ENCODE data around the gene NOC2L.

The NOC2L gene

DNA sequence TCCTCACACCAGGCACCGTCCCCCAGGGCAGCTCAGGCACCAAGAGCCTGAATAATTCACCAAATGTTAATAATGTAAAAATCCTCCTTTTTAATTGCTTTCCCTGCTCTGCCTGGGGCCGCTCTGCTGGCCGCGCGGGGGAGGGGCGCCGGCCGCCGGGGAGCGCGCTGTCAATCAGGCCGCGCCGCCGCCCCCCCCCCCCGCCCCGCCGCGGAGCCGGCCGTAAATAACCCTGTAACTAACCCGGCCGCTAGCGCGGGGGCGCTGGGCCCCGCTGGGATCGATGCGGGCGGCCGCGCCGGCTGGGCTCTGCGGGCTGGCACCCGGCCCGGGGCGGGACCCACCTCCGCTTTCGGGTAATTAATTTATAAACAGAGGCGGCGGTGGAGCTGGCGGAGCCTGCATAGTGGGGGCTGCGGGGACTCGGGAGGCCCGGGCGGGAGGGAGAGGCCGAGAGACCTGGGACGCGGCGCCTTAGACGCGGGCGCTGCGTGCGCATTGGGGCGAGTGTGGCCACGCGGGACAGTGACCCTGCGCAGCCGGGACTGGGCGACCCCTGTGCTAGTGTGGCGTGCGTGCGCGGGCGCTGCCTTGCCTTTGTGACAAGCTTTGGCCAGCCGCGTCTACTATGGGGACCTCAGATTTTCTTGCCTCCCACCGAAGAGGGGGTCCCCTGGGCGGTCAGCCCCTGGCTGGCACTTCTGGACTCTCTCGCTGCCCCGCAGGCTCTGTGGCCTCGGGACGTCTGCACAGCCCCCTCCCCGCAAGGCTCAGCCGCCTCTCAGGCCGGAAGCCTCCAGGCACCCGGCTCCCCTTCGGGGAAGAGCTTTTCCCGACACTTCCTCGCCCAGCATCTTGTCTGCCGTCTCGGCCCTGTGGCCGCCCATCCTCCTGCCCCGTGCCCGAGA is 18.7 kb downstream of the NOC2L start:
- H3K4me3 ChIP-seq (ENCODE audit: low read depth, low read length, poor library complexity, severe bottlenecking): no peak overlapping the region
- H3K27me3 ChIP-seq (ENCODE audit: insufficient read depth, low read length): peaks cover 20% of the 10 kb centered on the region; the same call in 1 of the 2 replicates

DNA sequence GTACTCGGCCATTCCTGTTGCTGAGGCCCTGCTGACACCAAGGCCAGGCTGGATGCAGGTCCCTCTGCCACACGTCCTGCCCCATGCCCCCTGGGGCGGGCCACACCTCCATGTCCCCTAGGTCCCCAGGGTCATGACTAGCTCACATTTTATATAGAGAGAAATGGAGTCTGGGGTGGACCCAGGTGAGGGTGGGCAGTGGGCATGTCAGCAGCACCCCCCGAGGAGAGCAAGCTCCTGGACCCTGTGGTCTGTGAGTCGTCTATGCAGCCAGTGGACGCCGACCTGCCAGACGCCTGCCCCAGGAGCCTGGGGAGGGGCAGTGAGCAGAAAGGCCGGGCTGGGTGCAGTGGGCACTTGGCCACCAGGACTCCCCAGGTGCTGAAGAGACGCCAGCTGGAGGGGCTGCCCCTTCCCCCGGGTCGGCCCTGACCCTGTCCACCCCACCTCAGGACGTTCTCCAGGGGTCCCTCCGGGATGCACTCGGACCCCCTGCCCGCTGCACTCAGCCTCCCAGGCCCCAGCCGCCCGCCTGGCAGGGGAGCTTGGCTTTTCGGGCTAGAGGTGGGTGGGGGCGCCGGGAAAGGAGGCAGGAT is 19.4 kb downstream of the NOC2L start:
- H3F3A ChIP-seq (ENCODE audit: insufficient read depth, low read length): no peaks in the 10 kb centered on the region
- H2AFZ ChIP-seq (ENCODE audit: low read length): no peak overlapping the region
- no peak for TF ChIP-seq EZH2 (IDR thresholded peaks at IDR 0.05; ENCODE audit: borderline replicate concordance, low read length)
- no peak for TF ChIP-seq CTCF (IDR thresholded peaks at IDR 0.05; ENCODE audit: low read length)

More for the DNA sequence above, 18.7 kb downstream of the NOC2L start:
- Histone ChIP-seq H3K4me1 (ENCODE audit: insufficient read depth, low read length, severe bottlenecking) (peaks cover 9% of the 10 kb centered on the region), H4K20me1 (ENCODE audit: insufficient read depth, low read length) (no peaks in the 10 kb centered on the region), H2AFZ (ENCODE audit: low read length) (no peak overlapping the region), H3K9me2 (ENCODE audit: low read depth, low read length) (no peaks in the 10 kb centered on the region), H3K4me2 (ENCODE audit: low read length) (no peak overlapping the region), H3K79me2 (ENCODE audit: insufficient read depth, low read length) (no peaks in the 10 kb centered on the region), H3F3A (ENCODE audit: insufficient read depth, low read length) (no peaks in the 10 kb centered on the region), H3K27ac (ENCODE audit: low read depth, low read length, poor library complexity, severe bottlenecking) (no peak overlapping the region), H3K9ac (ENCODE audit: low read length) (no peak overlapping the region), H3K36me3 (ENCODE audit: insufficient read depth, low read length) (peaks cover 20% of the 10 kb centered on the region), H3K9me3 (ENCODE audit: low read length) (no peaks in the 10 kb centered on the region)
- TF ChIP-seq CTCF (IDR thresholded peaks at IDR 0.05; ENCODE audit: low read length) (no peak), EZH2 (IDR thresholded peaks at IDR 0.05; ENCODE audit: borderline replicate concordance, low read length) (no peak)

GRCh38 chr1:938711-939489 is 20.2 kb downstream of the NOC2L start:
- no peak overlapping the region for H2AFZ ChIP-seq (ENCODE audit: low read length)
- peaks cover 5% of the 10 kb centered on the region; the same call in 1 of the 2 replicates for H3K36me3 ChIP-seq (ENCODE audit: insufficient read depth, low read length)
- H3K9me3 ChIP-seq (ENCODE audit: low read length): no peaks in the 10 kb centered on the region
- TF ChIP-seq EZH2 (IDR thresholded peaks at IDR 0.05; ENCODE audit: borderline replicate concordance, low read length): no peak
- no peaks in the 10 kb centered on the region for H3K9me2 ChIP-seq (ENCODE audit: low read depth, low read length)
- no peak overlapping the region for H3K9ac ChIP-seq (ENCODE audit: low read length)
- H3K4me3 ChIP-seq (ENCODE audit: low read depth, low read length, poor library complexity, severe bottlenecking): no peak overlapping the region
- peaks cover 20% of the 10 kb centered on the region; the same call in 1 of the 2 replicates for H3K27me3 ChIP-seq (ENCODE audit: insufficient read depth, low read length)
- H4K20me1 ChIP-seq (ENCODE audit: insufficient read depth, low read length): no peaks in the 10 kb centered on the region
- H3F3A ChIP-seq (ENCODE audit: insufficient read depth, low read length): no peaks in the 10 kb centered on the region
- no peak overlapping the region for H3K27ac ChIP-seq (ENCODE audit: low read depth, low read length, poor library complexity, severe bottlenecking)
- no peak overlapping the region for H3K4me2 ChIP-seq (ENCODE audit: low read length)
- no peaks in the 10 kb centered on the region for H3K79me2 ChIP-seq (ENCODE audit: insufficient read depth, low read length)
- peaks cover 9% of the 10 kb centered on the region for H3K4me1 ChIP-seq (ENCODE audit: insufficient read depth, low read length, severe bottlenecking)

More for the DNA sequence above, 19.4 kb downstream of the NOC2L start:
- Histone ChIP-seq H3K9ac (ENCODE audit: low read length) (no peak overlapping the region), H3K4me3 (ENCODE audit: low read depth, low read length, poor library complexity, severe bottlenecking) (no peak overlapping the region), H3K79me2 (ENCODE audit: insufficient read depth, low read length) (no peaks in the 10 kb centered on the region), H3K9me2 (ENCODE audit: low read depth, low read length) (no peaks in the 10 kb centered on the region), H3K4me1 (ENCODE audit: insufficient read depth, low read length, severe bottlenecking) (peaks cover 9% of the 10 kb centered on the region), H4K20me1 (ENCODE audit: insufficient read depth, low read length) (no peaks in the 10 kb centered on the region), H3K27ac (ENCODE audit: low read depth, low read length, poor library complexity, severe bottlenecking) (no peak overlapping the region), H3K36me3 (ENCODE audit: insufficient read depth, low read length) (peaks cover 12% of the 10 kb centered on the region), H3K27me3 (ENCODE audit: insufficient read depth, low read length) (peaks cover 20% of the 10 kb centered on the region; the same call in 1 of the 2 replicates), H3K4me2 (ENCODE audit: low read length) (no peak overlapping the region), H3K9me3 (ENCODE audit: low read length) (no peaks in the 10 kb centered on the region)

Measured in OCI-LY1 (cell line).